ENCODE results near the gene ARHGEF19. TPM values are rescaled to one million over a fixed set of nuclear protein-coding genes. Genes with fewer than 3 reads are reported as not detected.

ARHGEF19 gene
- total RNA-seq, 1 experiment from 2014 or later = 21.1 TPM

- H2AK5ac ChIP-seq (ENCODE audit: insufficient read length, low read length) = no peak overlapping the region
- H4K5ac ChIP-seq (ENCODE audit: insufficient read length, low read depth, low read length) = no peak overlapping the region
- no peaks in the 10 kb centered on the region for H3K9me3 ChIP-seq (ENCODE audit: control insufficient read depth, low read depth, low read length)
- no peak overlapping the region for H2BK20ac ChIP-seq (ENCODE audit: low read depth, low read length, poor library complexity, severe bottlenecking)
- no peak overlapping the region for H3K14ac ChIP-seq (ENCODE audit: insufficient read depth, low read length)
- H3K27me3 ChIP-seq (ENCODE audit: insufficient read depth, low read length) = no peaks in the 10 kb centered on the region
- no peak overlapping the region for H3K4me2 ChIP-seq (ENCODE audit: insufficient read depth, insufficient read length, low read length)
- H3K18ac ChIP-seq (ENCODE audit: insufficient read length, low read depth, low read length) = no peak overlapping the region
- no peak overlapping the region for H3K56ac ChIP-seq (ENCODE audit: insufficient read length, low read depth, low read length)
- no peaks in the 10 kb centered on the region for H3K4me1 ChIP-seq (ENCODE audit: insufficient read depth, low read length)
- no peak overlapping the region for H3K23ac ChIP-seq (ENCODE audit: insufficient read length, low read depth, low read length)
- no peaks in the 10 kb centered on the region for H3K79me2 ChIP-seq (ENCODE audit: insufficient read depth, low read length)
- Mint-ChIP-seq H3K27me3 (ENCODE audit: low read depth) (no peaks in the 10 kb centered on the region), H3K27ac (no peak overlapping the region), H3K4me1 (peaks cover 4 to 9% of the 10 kb centered on the region in 2 experiments), H3K36me3 (ENCODE audit: insufficient read depth in 1 of 3, low read depth in 3 of 3) (peaks cover 0 to 8% (median 0%) of the 10 kb centered on the region in 3 experiments; a peak in 2 of 7 replicates), H3K4me3 (no peak overlapping the region), H3K9me3 (no peaks in the 10 kb centered on the region)
- H3K4ac ChIP-seq (ENCODE audit: low read depth, low read length) = no peak overlapping the region
- no peak for TF ChIP-seq CTCF (conservative IDR thresholded peaks at IDR 0.05)
- H2BK12ac ChIP-seq (ENCODE audit: insufficient read length, low read depth, low read length) = no peak overlapping the region
- no peak overlapping the region for H3K9ac ChIP-seq (ENCODE audit: extremely low read depth, insufficient read length, low read length)
- no peak for DNase-seq
- no peak overlapping the region for H2BK120ac ChIP-seq (ENCODE audit: low read depth, low read length, poor library complexity, severe bottlenecking)
- H3K27ac ChIP-seq (ENCODE audit: insufficient read length, low read depth, low read length) = no peak overlapping the region
- no peaks in the 10 kb centered on the region for H4K20me1 ChIP-seq (ENCODE audit: control insufficient read depth, insufficient read depth, insufficient read length)
- H4K91ac ChIP-seq (ENCODE audit: insufficient read length, low read depth, low read length) = no peak overlapping the region
- H4K8ac ChIP-seq (replicated peaks; ENCODE audit: insufficient read length, low read depth, low read length) = no peak overlapping the region
- H2BK5ac ChIP-seq (ENCODE audit: insufficient read length, low read length) = no peak overlapping the region
- no peak overlapping the region for H2BK15ac ChIP-seq (ENCODE audit: low read depth, low read length)
- H3K23me2 ChIP-seq (ENCODE audit: insufficient read length, low read depth, low read length, poor library complexity, severe bottlenecking) = no peaks in the 10 kb centered on the region
- no CpG with 5 or more reads among the region's 17 CpGs for WGBS (ENCODE audit: extremely low coverage, insufficient read length, low lambda C conversion rate)
- no peak overlapping the region for H2AFZ ChIP-seq (ENCODE audit: low read length)
- no peak overlapping the region for H3T11ph ChIP-seq (ENCODE audit: low read length)
- H3K79me1 ChIP-seq (ENCODE audit: insufficient read depth, low read depth, low read length, poor library complexity, severe bottlenecking) = no peaks in the 10 kb centered on the region
Observed at GRCh38 chr1:16242556-16243214, 30.2 kb upstream of the ARHGEF19 start.
